HL-60 (cell line): Measurements from ENCODE around the gene ZBTB2.

ENCODE experiments used
- POLR2AphosphoS5 ChIP-seq: IDR thresholded peaks from 2 replicates; pipeline ENCODE4 v1.6.1; 2012; ENCODE audit warnings: low read depth
- TF ChIP-seq, protein P1 (sequence below): IDR thresholded peaks from one replicate; pipeline ENCODE4 v1.5.1; 2011; ENCODE audit warnings: low read length, control low read depth, inconsistent platforms; ENCODE audit not compliant: insufficient read depth

DNA sequence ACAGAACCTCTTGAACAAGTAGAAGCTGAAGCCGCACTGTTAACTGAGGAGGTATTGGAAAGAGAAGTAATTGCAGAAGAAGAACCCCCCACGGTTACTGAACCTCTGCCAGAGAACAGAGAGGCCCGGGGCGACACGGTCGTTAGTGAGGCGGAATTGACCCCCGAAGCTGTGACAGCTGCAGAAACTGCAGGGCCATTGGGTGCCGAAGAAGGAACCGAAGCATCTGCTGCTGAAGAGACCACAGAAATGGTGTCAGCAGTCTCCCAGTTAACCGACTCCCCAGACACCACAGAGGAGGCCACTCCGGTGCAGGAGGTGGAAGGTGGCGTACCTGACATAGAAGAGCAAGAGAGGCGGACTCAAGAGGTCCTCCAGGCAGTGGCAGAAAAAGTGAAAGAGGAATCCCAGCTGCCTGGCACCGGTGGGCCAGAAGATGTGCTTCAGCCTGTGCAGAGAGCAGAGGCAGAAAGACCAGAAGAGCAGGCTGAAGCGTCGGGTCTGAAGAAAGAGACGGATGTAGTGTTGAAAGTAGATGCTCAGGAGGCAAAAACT is 40.1 kb downstream of the ZBTB2 start:
- TF ChIP-seq, protein P1, sequence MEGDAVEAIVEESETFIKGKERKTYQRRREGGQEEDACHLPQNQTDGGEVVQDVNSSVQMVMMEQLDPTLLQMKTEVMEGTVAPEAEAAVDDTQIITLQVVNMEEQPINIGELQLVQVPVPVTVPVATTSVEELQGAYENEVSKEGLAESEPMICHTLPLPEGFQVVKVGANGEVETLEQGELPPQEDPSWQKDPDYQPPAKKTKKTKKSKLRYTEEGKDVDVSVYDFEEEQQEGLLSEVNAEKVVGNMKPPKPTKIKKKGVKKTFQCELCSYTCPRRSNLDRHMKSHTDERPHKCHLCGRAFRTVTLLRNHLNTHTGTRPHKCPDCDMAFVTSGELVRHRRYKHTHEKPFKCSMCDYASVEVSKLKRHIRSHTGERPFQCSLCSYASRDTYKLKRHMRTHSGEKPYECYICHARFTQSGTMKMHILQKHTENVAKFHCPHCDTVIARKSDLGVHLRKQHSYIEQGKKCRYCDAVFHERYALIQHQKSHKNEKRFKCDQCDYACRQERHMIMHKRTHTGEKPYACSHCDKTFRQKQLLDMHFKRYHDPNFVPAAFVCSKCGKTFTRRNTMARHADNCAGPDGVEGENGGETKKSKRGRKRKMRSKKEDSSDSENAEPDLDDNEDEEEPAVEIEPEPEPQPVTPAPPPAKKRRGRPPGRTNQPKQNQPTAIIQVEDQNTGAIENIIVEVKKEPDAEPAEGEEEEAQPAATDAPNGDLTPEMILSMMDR: no peak
- no peak for TF ChIP-seq POLR2AphosphoS5
